Measurements from ENCODE around the gene PRKN.

Gene PRKN

GRCh38 chr6:162388383-162388777 is 339.2 kb downstream of the PRKN start:
- DNase-seq (ENCODE audit: low read depth in 2 of 3, low spot score in 2 of 3), result no peak

DNA sequence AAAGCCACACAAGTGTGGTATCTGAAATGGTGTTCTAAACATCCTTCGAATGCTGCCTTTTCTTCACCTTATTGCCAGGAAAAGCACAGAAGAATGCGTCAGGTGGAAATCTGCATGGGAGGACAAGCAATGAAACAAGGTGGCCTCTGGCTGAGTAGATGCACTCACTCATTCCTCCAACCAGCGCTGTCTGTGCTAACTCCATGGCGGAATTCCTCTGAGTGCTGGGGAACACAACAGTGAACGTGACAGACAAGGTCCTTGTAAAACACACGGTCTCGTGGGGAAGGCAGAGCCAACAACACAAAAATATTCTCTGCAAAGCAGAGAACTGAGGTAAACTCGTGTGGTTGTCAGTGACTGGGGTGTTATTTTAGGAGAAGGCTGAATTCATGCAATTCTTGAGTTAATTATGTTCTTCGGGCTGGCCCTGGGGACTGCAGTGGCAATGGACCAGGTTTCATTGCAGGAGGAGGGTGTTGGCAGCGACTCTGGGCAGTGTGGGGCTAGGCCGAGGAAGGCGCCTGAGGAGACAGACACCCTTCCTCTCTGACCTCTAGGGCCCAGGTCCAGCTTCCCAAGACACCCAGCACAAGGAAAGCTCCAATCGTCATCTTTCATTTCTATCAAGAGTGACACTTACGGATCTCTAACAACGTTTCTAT is 339.7 kb downstream of the PRKN start:
- no peak for DNase-seq (ENCODE audit: low read depth in 2 of 3, low spot score in 2 of 3)

- no peak for DNase-seq (ENCODE audit: low read depth in 2 of 3, low spot score in 2 of 3)
These were observed 341.6 kb downstream of the PRKN start for GRCh38 chr6:162385980-162386379.

- no peak for DNase-seq (ENCODE audit: low read depth in 2 of 3, low spot score in 2 of 3)
These were observed 347.7 kb downstream of the PRKN start for GRCh38 chr6:162379757-162380409.

DNA sequence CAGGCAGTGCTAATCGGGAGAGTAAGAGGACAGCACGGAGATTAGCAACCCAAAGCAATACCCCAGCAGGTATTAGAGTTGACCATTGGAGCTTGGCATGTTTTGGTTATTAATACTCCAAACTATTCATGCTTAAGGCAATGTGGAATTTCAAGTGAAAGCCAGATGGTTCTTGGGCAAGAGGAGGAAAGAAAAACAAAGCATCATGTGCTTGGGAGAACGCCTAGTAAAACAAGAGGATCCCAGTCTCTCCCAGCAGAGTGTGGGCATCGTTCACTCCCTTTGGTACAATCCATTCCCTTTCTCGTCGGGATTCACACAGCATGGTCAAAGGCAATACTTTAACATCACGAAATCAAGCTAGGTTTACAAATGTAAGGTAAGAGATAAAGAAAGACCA is 349.8 kb downstream of the PRKN start:
- no peak for DNase-seq (ENCODE audit: low read depth in 2 of 3, low spot score in 2 of 3)

DNA sequence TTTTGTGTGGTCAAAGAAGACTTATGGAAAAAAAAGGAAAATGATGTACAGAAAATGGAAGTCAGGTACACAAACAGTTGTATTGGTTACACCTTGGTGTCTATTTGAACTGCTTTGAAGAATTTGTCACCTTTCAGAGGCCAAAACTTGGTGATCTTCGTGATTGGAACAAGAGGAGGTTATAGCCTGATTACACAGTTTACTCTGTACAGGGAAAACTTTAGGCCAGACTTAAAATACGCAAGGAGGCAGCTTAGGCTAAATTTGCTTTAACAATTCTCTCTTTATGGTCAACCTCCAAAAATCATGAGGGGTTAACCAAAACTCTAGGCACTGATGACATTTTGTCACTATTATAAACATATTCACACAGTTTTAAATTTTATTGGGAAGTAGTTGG is 353.7 kb downstream of the PRKN start:
- no peak for DNase-seq (ENCODE audit: low read depth in 2 of 3, low spot score in 2 of 3)

DNA sequence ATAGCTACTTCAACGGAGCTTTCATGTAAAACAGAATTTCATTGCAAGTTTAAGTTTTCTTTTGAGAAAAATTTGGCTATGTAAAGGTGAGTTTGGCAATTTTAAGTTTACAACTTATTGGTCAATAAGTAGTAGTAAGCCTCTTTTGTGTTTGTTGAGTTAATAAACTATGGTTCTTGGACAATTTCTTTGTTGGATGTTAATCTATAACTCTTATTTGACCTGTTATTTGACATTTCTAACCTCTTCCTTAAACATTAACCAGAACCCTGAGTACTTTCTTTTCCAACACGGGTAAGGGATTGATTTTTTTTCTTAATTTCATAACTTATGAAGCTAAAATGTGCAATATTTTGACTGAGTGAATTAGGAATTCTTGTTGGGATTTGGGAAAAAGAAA is 354.4 kb downstream of the PRKN start:
- no peak for DNase-seq (ENCODE audit: low read depth in 2 of 3, low spot score in 2 of 3)

- no peak for DNase-seq (ENCODE audit: low read depth in 2 of 3, low spot score in 2 of 3)
These were observed 355.5 kb downstream of the PRKN start for GRCh38 chr6:162372106-162372505.

- no peak for DNase-seq (ENCODE audit: low read depth in 2 of 3, low spot score in 2 of 3)
These were observed 356.4 kb downstream of the PRKN start for GRCh38 chr6:162371121-162371520.

- no peak for DNase-seq (ENCODE audit: low read depth in 2 of 3, low spot score in 2 of 3)
These were observed 358.5 kb downstream of the PRKN start for GRCh38 chr6:162369091-162369490.

GRCh38 chr6:162364488-162364887 is 363.1 kb downstream of the PRKN start:
- DNase-seq (ENCODE audit: low read depth in 2 of 3, low spot score in 2 of 3), result no peak

GRCh38 chr6:162363757-162364156 is 363.8 kb downstream of the PRKN start:
- no peak for DNase-seq (ENCODE audit: low read depth in 2 of 3, low spot score in 2 of 3)

DNA sequence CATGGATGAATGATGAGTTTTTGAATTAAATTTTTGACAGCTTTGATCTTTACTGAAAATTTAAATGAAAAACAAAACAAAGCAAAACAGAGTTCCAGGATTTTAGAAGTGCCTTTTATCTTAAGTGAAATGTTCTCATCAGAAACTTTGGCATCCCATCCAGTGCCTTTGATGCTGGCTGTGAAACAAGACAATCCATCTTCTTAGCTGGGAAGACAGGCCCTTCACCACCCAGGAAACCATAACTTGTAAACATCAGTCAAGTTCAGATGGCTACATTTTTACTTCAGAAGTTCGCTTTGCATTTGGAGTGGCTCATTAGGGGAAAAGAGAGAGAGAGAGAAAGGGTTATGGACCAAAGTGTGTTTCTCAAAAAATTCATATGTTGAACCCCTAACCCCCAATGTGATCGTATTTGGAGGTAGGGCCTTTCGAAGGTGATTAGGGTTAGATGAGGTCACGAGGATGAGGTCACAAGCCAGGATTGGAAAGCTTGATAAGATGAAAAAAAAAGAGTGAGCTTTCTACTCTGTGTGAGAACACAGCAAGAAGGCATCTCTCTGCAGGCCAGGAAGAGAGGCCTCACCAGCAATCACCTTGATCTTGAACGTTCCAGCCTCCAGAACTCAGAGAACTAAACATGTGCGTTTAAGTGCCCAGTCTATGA is 366.5 kb downstream of the PRKN start:
- DNase-seq (ENCODE audit: low read depth in 2 of 3, low spot score in 2 of 3), result no peak

GRCh38 chr6:162358625-162359024 is 368.9 kb downstream of the PRKN start:
- DNase-seq (ENCODE audit: low read depth in 2 of 3, low spot score in 2 of 3), result no peak

DNA sequence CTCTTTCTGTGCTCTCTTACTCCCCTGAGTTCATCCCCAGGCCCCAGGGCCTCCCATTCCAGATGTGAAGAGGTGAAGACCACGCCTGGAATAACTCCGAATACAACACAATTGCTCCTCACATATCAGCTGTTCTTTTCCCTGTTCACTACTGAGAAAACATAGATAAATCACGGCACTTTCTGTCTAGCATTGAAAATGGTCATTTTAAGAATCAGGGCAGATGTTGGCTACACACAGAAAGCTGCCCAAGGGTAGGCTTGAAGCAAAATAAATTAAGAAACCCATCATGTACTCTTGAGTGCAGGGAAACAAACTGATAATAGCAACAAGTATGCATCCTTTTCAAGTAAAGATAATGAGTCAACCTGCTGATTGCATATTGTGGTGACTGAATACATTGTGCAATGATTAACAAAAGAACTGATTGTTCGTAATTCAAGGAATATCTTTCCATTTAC is 382.5 kb downstream of the PRKN start:
- DNase-seq (ENCODE audit: low read depth in 2 of 3, low spot score in 2 of 3), result no peak

DNA sequence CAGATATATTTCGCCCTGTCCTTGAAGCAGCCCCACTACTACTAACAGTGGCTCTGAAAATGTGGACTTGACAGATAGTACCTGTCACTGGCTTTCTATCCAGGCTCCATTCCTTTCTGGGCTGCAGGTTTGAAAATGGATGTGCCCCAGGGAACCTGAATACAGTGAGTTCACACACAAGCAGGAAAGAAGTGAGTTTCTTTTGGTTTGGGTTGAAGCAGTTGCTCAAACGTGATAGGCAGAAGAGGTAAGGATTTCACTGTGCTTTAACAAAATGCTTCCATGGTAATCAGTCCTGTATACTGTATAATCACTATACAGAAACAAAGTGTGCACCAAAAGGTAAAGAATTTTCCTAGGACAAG is 382.9 kb downstream of the PRKN start:
- DNase-seq (ENCODE audit: low read depth in 2 of 3, low spot score in 2 of 3), result no peak

DNA sequence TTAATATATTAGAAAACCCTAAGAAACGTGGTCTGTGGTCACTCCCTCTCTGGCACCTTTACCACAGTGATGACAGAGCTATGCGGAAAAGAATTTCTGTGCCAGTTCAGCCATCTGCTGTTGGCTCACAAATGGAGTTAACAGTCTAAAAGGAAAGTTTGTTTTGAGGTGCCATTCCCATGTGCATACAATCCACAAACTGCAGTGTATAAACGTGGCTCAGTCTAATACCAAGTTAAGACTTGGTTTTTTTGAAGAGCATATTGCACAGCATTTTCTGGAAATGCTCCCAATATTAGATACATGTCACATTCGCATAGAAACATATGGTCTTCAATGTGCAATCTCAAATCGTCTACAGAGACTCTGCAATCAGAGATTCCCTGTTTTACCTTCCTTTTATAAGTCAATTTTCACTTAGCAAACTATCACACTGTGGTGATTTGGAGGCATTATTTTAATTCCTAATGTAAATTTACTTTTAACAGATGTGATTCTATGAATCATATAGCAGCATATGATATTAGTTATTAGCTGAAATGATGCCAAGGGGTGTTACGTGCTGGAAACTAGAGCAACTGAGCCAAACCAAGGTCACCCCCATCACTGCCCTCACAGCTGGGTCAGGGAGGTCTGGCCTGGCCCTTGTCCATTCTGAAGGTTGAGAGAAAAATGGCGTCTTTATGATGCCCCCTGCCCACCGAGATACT is 383.5 kb downstream of the PRKN start:
- no peak for DNase-seq (ENCODE audit: low read depth in 2 of 3, low spot score in 2 of 3)

- no peak for DNase-seq (ENCODE audit: low read depth in 2 of 3, low spot score in 2 of 3)
These were observed 384.2 kb downstream of the PRKN start for GRCh38 chr6:162343198-162343935.

DNA sequence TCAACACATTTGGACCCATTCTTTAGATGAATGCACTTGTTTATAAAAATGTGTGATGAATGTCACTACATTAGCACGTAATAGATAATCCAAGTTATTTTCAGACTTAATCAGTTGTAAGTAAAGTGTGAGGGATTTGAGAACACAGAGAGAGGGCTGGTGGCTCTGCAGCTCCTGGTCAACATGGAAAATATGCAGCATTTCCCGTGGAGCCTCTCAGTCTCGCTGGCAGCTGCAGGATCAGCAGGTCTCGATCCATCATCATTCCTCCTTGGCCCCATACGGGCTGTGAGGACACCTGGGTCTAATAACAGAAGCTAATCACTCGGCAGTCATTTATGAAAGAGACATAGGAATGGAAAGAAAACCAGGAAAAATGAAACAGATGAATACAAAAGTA is 390.2 kb downstream of the PRKN start:
- no peak for DNase-seq (ENCODE audit: low read depth in 2 of 3, low spot score in 2 of 3)

GRCh38 chr6:162336359-162336758 is 391.2 kb downstream of the PRKN start:
- DNase-seq (ENCODE audit: low read depth in 2 of 3, low spot score in 2 of 3), result no peak

DNA sequence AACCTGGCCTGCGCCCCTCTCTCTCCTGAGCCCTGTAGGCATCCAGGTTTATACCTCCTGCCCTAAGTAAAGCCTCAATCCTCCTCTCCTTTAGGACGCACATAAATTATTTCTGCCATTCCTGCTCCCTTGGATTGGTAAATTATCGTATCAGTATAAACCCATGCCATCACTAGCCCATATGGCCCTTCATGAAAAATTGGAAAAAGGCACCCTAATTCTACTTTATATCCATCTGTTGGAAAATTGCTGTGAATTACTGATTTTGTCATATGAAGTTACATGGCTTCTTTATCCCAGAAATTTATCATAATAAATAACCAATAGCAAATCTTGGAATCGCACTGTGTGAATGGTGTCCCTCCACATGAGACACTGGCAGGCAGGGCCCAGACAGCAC is 395.2 kb downstream of the PRKN start:
- DNase-seq (ENCODE audit: low read depth in 2 of 3, low spot score in 2 of 3), result no peak

Data from activated CD8-positive, alpha-beta memory T cell treated with anti-CD3 and anti-CD28 coated beads for 48 hours (primary cell).